Uterus (tissue), 4 donors: ENCODE data around the gene UGGT2. TPM values are rescaled to one million over a fixed set of nuclear protein-coding genes. Genes with fewer than 3 reads are reported as not detected.
"Not testable (repeated sequence)": the region's sequence is repeated elsewhere in the genome, so short reads cannot be mapped to it uniquely, and the experiment has no call there.

Experiments
- DNase-seq, 2 donors: peaks; one replicate each; pipeline ENCODE4 v3.0.0-alpha.2; 2019 to 2020
- H3K27ac ChIP-seq, 2 donors: fragments of 200-600 bp; sonication (generic); 1 replicate in 1 of 2; 2 replicates in 1 of 2; pipeline ENCODE4 v1.5.1; 2016 to 2018
- H3K27me3 ChIP-seq, 2 donors: fragments of 200-600 bp; sonication (generic); one replicate each; pipeline ENCODE4 v1.5.1; 2018 to 2019; ENCODE audit warnings: control low read depth in 1 of 2
- H3K36me3 ChIP-seq, 2 donors: fragments of 200-600 bp; sonication (generic); one replicate each; pipeline ENCODE4 v1.5.1; 2019; ENCODE audit warnings: control low read depth in 1 of 2
- H3K4me1 ChIP-seq, 2 donors: fragments of 200-600 bp; sonication (generic); one replicate each; pipeline ENCODE4 v1.5.1; 2018 to 2019; ENCODE audit warnings: control low read depth in 1 of 2
- H3K4me3 ChIP-seq, 2 donors: fragments of 200-600 bp; sonication (generic); 1 replicate in 1 of 2; 2 replicates in 1 of 2; pipeline ENCODE4 v1.5.1; 2018 to 2019; ENCODE audit warnings: mild to moderate bottlenecking in 1 of 2
- H3K9me3 ChIP-seq, 2 donors: fragments of 200-600 bp; sonication (generic); one replicate each; pipeline ENCODE4 v1.5.1; 2019; ENCODE audit warnings: control low read depth in 1 of 2
- POLR2A ChIP-seq, 2 donors: fragments of 450-650 bp; IDR thresholded peaks; one replicate each; pipeline ENCODE4 v1.6.1; 2016; ENCODE audit warnings: antibody characterized with exemption in 2 of 2, mild to moderate bottlenecking in 1 of 2, moderate library complexity in 1 of 2
- intact Hi-C: fragments of 100-400 bp; cut with DNase I; formaldehyde crosslinking; loops from one replicate; pipeline ENCODE4 v1.15.1; 2023; ENCODE audit warnings: low total_unique reads
- total RNA-seq, 4 donors: library from RNA; depleted of rRNA in 3 of 4; stranded (reverse); fragments of >200 nt in 3 of 4; gene quantifications; one replicate each; pipeline versions ENCODE4 v1.1.0 to v1.2.4, GENCODE V29; 2014 to 2023
- TF ChIP-seq, protein P1 (sequence below), 4 experiments: fragments of 200-600 bp in 2 of 4; fragments of 450-650 bp in 2 of 4; sonication (generic) in 2 of 4; IDR thresholded peaks; one replicate each; pipeline ENCODE4 v1.5.1; 2016 to 2019; ENCODE audit warnings: antibody characterized with exemption in 4 of 4, mild to moderate bottlenecking in 2 of 4, moderate library complexity in 1 of 4
- donor health status: DM: yes; HTN: yes; CAD: no.

UGGT2 gene
- total RNA-seq, 4 donors from 2014 or later, result 33.5 to 171 (median 116) TPM

DNA sequence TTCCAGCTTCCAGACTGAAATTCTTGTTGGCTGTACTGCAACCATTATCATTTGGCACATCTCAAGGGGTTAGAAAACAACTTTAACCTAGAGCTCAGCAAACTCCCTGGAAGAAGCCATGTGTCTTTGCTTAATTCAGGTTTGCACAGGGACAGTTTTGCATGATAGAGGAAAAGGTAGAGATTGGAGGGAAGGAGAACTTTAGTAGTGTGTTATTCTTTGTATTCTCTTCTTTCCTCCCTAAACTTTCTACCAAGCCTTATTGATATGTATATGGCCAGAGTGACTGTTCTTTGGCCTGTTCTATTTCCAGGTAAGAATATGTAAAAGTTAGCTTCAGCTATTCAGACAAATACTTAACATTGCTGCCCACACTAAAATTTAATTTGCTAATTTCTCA lies 53.1 kb downstream of the UGGT2 start:
- Histone ChIP-seq H3K27me3 (no peaks in the 10 kb centered on the region), H3K36me3 (no peaks in the 10 kb centered on the region), H3K27ac (no peak overlapping the region), H3K4me3 (no peak overlapping the region), H3K4me1 (no peaks in the 10 kb centered on the region), H3K9me3 (no peaks in the 10 kb centered on the region)
- DNase-seq, result no peak
- TF ChIP-seq POLR2A (IDR thresholded peaks at IDR 0.05), result no peak
- TF ChIP-seq, protein P1, sequence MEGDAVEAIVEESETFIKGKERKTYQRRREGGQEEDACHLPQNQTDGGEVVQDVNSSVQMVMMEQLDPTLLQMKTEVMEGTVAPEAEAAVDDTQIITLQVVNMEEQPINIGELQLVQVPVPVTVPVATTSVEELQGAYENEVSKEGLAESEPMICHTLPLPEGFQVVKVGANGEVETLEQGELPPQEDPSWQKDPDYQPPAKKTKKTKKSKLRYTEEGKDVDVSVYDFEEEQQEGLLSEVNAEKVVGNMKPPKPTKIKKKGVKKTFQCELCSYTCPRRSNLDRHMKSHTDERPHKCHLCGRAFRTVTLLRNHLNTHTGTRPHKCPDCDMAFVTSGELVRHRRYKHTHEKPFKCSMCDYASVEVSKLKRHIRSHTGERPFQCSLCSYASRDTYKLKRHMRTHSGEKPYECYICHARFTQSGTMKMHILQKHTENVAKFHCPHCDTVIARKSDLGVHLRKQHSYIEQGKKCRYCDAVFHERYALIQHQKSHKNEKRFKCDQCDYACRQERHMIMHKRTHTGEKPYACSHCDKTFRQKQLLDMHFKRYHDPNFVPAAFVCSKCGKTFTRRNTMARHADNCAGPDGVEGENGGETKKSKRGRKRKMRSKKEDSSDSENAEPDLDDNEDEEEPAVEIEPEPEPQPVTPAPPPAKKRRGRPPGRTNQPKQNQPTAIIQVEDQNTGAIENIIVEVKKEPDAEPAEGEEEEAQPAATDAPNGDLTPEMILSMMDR (IDR thresholded peaks at IDR 0.05), result no peak
- intact Hi-C loops, result no loop called here

DNA sequence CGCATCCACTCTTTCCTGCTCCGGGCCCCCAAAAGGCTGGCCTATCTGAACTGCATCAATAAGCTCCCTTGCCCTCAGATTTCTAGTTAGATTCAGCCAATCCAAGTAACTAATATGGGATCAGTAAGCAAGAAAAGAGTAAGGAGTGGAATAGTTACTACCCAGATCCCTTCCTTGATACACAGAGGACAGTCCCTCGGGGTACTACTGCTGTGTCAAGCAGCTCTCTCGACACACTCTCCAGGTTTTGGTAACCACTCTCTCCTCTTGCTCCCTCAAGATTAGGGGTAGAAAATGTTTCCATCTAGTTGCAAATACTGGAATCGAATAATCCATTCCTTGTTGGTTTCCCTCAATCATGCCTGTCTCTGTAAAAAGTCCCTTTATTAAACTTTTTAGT lies 65.4 kb downstream of the UGGT2 start:
- no peaks in the 10 kb centered on the region for H3K9me3 ChIP-seq
- H3K4me3 ChIP-seq, result no peak overlapping the region
- no peak for DNase-seq
- no peaks in the 10 kb centered on the region for H3K4me1 ChIP-seq
- no peak overlapping the region for H3K27ac ChIP-seq
- intact Hi-C loops, result no loop called here
- TF ChIP-seq POLR2A (IDR thresholded peaks at IDR 0.05), result no peak
- TF ChIP-seq, protein P1 (IDR thresholded peaks at IDR 0.05), result no peak
- peaks cover 0 to 3% of the 10 kb centered on the region in 2 donors for H3K36me3 ChIP-seq
- no peaks in the 10 kb centered on the region for H3K27me3 ChIP-seq

DNA sequence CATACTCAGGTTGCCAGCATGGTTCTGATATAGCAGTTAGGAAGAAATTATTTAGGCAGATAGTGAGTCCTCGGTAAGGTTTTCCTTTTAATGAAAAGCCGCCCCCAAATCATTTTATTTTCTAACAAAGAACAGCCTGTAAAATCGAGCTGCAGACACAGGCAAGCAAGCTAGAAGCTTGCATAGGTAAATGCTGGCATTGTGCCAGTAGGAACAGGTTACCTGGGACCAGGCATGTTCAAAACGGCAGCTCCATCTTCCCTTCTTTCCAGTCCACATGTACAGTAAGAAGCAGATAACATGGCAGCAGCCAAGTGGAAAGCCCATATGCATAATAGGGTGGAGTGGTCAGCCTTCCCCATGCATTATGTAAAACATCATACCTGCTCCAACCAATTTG lies 71.1 kb downstream of the UGGT2 start:
- H3K4me3 ChIP-seq, result no peak overlapping the region
- no peaks in the 10 kb centered on the region for H3K4me1 ChIP-seq
- intact Hi-C loops, result no loop called here
- H3K27ac ChIP-seq, result no peak overlapping the region
- H3K36me3 ChIP-seq, result no peaks in the 10 kb centered on the region
- no peak for DNase-seq
- no peaks in the 10 kb centered on the region for H3K27me3 ChIP-seq
- TF ChIP-seq POLR2A (IDR thresholded peaks at IDR 0.05), result no peak
- TF ChIP-seq, protein P1 (IDR thresholded peaks at IDR 0.05), result no peak
- H3K9me3 ChIP-seq, result no peaks in the 10 kb centered on the region

DNA sequence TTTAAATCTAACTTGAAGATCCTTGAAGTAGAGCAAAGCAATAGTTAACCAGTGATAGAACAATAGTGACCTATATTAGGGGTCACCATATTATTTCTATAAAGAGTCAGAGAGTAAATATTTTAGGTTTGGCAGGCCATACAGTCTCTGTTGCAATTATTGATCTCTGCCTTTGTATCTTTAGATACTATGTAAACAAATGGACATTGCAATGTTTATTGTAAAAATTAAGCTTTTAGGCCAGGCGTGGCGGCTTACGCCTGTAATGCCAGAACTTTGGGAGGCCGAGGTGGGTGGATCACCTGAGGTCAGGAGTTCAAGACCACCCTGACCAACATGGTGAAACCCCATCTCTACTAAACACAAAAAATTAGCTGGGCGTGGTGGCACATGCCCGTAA lies 80.5 kb downstream of the UGGT2 start:
- H3K27me3 ChIP-seq, DNase-seq, intact Hi-C loops, H3K27ac ChIP-seq, H3K36me3 ChIP-seq, H3K4me1 ChIP-seq, H3K9me3 ChIP-seq, H3K4me3 ChIP-seq: not testable (repeated sequence)

DNA sequence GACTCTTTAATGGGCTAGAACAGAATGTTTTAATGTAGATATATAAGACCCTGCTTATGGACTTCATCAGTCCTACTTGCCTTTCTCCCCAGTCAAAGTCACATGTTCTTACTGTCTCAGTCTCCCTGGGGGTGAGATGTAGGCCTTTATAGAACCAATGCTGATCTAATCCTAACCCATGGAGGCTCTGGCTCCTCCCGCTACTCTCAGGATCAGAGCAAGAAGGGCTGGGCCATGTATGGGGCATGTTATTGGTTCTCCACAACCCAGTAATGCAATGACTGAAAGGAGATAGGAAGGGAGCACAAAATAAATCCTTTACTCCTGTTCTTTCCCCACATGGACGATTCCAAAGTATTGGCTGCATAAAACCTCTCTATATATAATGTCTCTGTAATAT lies 82.3 kb downstream of the UGGT2 start:
- Histone ChIP-seq H3K27me3 (no peaks in the 10 kb centered on the region), H3K9me3 (no peaks in the 10 kb centered on the region), H3K4me1 (no peaks in the 10 kb centered on the region), H3K36me3 (no peaks in the 10 kb centered on the region), H3K27ac (no peak overlapping the region), H3K4me3 (no peak overlapping the region)
- DNase-seq, result no peak
- no peak for TF ChIP-seq POLR2A (IDR thresholded peaks at IDR 0.05)
- TF ChIP-seq, protein P1 (IDR thresholded peaks at IDR 0.05), result no peak
- intact Hi-C loops, result no loop called here

DNA sequence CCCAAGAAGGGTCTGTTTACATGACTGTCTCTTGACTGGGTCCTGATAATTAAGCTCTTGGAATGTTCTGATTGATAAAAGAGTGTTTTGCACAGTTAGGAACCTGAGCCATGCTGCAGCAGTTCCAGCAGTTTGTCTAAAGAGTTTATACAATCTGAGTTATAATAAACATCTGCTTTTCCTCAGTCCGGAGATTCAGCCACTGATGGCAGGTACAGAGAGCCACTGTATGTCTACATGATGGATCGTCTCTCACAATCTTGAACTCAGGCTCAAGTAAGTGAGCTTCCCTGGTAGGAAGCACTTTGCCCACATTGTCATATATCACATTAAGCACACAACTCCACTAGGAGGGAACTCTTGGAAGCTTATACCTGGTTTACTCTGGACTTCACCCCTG lies 84.3 kb downstream of the UGGT2 start:
- Histone ChIP-seq H3K27ac (no peak overlapping the region), H3K4me1 (no peaks in the 10 kb centered on the region), H3K4me3 (no peak overlapping the region), H3K27me3 (no peaks in the 10 kb centered on the region), H3K9me3 (no peaks in the 10 kb centered on the region), H3K36me3 (no peaks in the 10 kb centered on the region)
- DNase-seq, result no peak
- no peak for TF ChIP-seq POLR2A (IDR thresholded peaks at IDR 0.05)
- TF ChIP-seq, protein P1 (IDR thresholded peaks at IDR 0.05), result no peak
- intact Hi-C loops, result no loop called here
